Rectal smooth muscle tissue (tissue), 1 donor: ENCODE measurements around the gene PLCB3.

Experiments
- H3K27ac ChIP-seq: one replicate; pipeline ENCODE4 v1.7.0; 2013; ENCODE audit warnings: low read depth, low read length, inconsistent platforms
- H3K27me3 ChIP-seq: one replicate; pipeline ENCODE4 v1.7.0; 2013; ENCODE audit warnings: low read length; ENCODE audit not compliant: control insufficient read depth, insufficient read depth
- H3K36me3 ChIP-seq: one replicate; pipeline ENCODE4 v1.7.0; 2013; ENCODE audit warnings: low read length; ENCODE audit not compliant: control insufficient read depth, insufficient read depth
- H3K4me1 ChIP-seq: one replicate; pipeline ENCODE4 v1.7.0; 2013; ENCODE audit warnings: low read length; ENCODE audit not compliant: control insufficient read depth, insufficient read depth
- H3K4me3 ChIP-seq: one replicate; pipeline ENCODE4 v1.7.0; 2013; ENCODE audit warnings: low read length
- H3K9ac ChIP-seq: one replicate; pipeline ENCODE4 v1.7.0; 2013; ENCODE audit warnings: low read length

Gene PLCB3

DNA sequence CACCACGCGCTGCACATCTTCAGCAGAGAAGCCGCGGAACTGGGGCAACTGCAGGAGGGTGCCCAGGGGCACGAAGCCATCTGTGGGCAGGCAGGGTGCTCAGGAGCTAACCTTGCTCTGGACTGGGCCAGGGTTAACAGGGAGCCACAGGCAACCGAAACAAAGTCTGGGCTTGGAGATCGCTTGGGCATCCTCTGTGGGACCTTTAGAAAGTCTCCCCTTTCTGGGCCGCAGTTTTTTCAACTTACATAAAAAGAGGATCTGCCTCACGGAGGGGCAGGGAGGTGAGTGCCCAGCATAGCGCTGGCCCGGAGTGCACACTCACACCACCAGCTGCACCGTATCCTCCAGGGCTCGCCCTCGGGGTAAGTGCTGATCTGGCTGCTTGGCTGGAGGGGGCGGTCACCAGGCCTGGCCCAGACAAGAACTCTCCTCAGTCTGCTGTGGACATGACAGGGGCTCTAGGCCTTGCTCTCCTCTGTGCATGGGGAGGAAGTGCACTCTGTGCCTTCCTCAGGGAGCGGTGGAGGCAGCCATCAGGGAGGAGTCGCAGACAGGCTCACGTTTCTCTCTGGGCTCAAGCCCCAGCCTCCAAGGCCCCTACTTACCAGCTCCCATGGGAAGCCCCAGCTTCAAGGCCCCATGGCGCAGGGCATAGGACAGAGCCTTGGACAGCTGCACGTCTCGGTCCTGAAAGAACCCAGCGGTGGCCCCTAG lies 26.3 kb upstream of the PLCB3 start:
- H3K36me3 ChIP-seq = peaks cover 4% of the 10 kb centered on the region
- peak overlapping the region; percentile 86 for H3K4me3 ChIP-seq
- peaks cover 14% of the 10 kb centered on the region for H3K4me1 ChIP-seq
- no peaks in the 10 kb centered on the region for H3K27me3 ChIP-seq
- peak overlapping the region; percentile 24 for H3K9ac ChIP-seq
- H3K27ac ChIP-seq = no peak overlapping the region

DNA sequence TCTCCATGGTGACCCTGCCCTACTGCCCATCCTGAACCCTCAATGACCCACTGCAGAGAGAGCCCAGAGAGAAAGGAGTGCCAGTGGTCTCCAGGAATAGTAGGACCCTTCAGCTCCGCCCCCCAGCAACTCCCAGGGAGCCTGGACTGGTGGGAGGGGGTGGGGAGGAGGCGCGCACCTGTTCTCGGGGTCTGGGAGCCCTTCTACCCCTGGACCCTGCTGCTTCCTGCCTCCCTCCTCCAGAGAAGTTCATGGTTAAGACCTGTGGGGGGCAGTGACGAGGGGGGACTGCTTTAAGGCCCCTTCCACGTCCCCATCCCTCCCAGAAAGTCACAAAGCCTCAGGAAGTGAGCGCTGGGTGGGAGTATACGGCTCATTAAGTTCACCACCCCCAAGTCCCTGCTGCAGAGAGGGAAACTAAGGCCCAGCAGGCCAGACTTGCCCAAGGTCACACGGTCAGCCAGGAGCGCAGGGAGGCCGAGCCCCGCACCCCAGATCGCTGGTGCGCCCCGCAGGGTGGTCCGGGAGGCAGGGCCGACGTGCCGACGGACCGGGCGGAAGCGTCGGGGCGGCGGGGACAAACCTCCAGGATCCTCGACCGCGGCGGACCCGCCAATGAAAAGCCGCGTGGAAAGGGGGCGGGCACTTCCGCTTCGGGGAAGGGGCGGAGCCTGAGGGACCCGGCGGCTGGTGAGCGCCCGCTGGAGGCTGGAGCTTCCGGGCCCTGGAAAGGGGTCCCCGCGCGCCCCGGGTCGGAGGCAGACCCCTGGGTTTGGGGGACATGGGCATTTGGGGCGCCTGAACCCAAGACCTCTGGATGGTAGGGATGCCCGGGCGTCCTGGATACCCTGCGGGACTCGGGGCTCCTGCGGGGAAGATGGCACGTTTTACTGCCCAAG lies 25.5 kb upstream of the PLCB3 start, which contains the start of the genes NUDT22 and TRPT1:
NUDT22 (plus strand) TSS at position 667 of the 899 bp plus-strand sequence. CDS start 379 bp downstream, outside the sequence.
TRPT1 (minus strand) TSS at position 579 of the 899 bp plus-strand sequence; CDS start at position 253, 326 bp downstream.
- Histone ChIP-seq H3K27me3 (no peaks in the 10 kb centered on the region), H3K4me3 (peak within 1 kb of the TSS; percentile 86), H3K36me3 (peaks cover 3% of the 10 kb centered on the region), H3K9ac (peak within 1 kb of the TSS; percentile 89), H3K27ac (peak within 1 kb of the TSS; percentile 88), H3K4me1 (peaks cover 14% of the 10 kb centered on the region)

DNA sequence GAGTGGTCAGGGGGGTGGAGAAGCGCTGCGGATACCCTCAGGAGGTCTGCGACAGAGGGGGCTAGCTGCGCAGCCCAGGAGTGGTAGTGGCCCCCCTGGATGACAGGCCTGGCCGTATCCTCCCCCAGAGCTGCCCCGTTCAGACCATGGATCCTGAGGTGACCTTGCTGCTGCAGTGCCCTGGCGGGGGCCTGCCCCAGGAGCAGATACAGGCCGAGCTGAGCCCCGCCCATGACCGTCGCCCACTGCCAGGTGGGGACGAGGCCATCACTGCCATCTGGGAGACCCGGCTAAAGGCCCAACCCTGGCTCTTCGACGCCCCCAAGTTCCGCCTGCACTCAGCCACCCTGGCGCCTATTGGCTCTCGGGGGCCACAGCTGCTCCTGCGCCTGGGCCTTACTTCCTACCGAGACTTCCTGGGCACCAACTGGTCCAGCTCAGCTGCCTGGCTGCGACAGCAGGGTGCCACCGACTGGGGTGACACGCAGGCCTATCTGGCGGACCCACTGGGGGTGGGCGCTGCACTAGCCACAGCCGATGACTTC lies 24.8 kb upstream of the PLCB3 start:
- Histone ChIP-seq H3K27me3 (no peaks in the 10 kb centered on the region), H3K27ac (peak overlapping the region; percentile 88), H3K4me1 (peaks cover 14% of the 10 kb centered on the region), H3K36me3 (no peaks in the 10 kb centered on the region), H3K9ac (peak overlapping the region; percentile 89), H3K4me3 (peak overlapping the region; percentile 86)

DNA sequence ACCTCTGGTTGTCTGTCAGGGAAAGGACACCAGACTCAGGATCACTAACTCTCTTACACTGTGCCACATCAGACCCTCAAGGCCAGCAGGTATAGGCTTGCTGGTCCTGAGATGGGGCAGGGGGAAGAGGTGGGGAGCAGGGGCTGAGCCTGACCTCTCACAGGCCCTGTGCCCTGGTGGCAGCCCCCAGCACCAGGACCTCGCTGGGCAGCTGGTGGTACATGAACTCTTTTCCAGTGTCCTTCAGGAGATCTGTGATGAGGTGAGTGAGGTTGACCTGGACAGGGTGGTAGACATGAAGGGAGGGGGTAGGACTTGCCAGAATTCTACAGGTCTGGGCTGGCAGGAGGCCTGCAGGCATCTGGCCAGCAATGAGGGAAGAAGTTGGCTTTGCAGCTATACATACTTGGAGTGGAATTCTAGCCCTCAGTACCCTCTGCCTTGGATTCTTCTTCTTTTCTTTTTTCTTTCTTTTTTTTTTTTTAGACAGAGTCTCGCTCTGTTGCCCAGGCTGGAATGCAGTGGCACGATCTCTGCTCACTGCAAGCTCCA lies 23.8 kb upstream of the PLCB3 start:
- H3K36me3 ChIP-seq = no peaks in the 10 kb centered on the region
- H3K9ac ChIP-seq = peak overlapping the region; percentile 19
- H3K4me3 ChIP-seq = peak overlapping the region; percentile 86
- no peaks in the 10 kb centered on the region for H3K27me3 ChIP-seq
- H3K27ac ChIP-seq = no peak overlapping the region
- H3K4me1 ChIP-seq = peaks cover 14% of the 10 kb centered on the region

DNA sequence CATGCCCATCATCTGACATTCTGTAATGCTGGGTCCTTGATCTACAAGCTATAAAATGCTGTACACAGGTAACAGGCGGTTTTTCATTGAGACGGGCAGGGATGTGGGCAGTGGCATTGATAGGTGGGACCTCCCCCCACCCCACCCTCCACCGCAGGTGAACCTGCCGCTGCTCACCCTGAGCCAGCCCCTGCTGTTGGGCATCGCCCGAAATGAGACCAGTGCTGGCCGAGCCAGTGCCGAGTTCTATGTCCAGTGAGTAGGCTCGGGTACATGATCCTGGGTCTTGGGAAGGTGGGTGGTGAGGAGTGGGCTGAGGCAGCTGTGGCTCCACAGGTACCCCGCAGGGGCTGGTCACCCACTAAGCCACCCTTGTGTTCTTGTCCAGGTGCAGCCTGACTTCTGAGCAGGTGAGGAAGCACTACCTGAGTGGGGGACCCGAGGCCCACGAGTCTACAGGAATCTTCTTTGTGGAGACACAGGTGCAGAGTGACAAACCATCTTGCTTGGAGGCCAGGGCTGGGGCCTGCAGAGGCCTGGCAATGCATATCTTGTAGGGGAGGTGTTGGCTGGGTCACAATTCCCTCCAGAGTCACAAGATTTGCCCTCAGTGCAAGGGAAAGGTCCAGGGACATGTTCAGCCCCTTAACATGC lies 22.1 kb upstream of the PLCB3 start:
- H3K36me3 ChIP-seq = no peaks in the 10 kb centered on the region
- H3K4me1 ChIP-seq = peaks cover 21% of the 10 kb centered on the region
- no peak overlapping the region for H3K9ac ChIP-seq
- no peaks in the 10 kb centered on the region for H3K27me3 ChIP-seq
- peak overlapping the region; percentile 93 for H3K27ac ChIP-seq
- peak overlapping the region; percentile 91 for H3K4me3 ChIP-seq

DNA sequence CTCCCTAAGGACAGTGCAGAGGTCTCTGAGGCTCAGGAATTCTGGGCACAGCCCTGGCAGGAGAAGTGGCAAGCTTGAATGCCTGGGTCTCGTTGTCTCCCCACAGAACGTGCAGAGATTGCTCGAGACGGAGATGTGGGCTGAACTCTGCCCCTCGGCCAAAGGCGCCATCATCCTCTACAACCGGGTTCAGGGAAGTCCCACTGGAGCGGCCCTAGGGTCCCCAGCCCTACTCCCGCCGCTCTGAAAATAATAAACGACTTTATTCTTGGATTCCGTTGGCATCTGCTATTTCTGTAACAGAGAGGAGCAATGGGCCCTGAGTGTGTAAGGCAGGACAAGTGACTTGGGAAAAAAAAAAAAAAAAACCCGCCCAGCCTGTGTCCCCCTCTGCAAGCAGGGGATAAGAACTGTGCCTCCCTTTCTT lies 21.6 kb upstream of the PLCB3 start:
- Histone ChIP-seq H3K4me1 (peaks cover 21% of the 10 kb centered on the region), H3K9ac (no peak overlapping the region), H3K27me3 (no peaks in the 10 kb centered on the region)

DNA sequence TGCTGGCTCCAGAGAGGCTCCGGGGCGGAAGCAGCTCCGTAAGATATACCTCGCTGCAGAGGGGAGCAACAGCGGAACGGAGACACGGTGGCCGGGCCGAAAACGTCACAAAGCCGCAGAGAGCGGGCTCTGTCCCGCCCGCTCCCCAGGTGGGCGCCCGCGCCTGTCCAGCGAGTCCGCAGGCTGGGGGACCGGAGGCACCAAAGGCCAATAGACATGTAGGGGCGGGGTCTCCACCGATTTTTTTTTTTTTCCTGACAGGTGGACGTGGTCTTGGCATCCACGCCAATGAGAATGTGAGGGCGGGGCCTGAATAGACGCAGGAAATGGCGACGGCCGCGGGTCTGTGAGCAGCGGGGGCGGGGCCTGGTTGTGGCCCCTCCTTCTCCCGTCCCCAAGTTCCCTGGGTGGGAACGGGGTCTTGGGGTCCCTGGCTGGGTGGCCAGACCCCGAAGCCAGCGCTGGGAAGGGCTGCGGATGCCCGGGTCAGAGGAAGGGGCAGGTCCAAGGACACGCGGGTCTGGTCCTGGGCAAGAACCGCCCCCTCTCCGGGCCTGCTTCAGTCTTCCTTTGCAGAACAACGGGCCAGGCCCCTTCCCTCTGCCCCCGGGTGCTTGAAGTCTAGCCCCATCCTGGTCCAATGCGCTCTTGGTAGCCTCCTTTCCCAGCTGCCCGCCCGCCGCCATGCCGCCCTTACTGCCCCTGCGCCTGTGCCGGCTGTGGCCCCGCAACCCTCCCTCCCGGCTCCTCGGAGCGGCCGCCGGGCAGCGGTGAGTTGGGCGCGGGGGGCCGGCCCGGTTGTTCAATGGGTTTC lies 21.0 kb upstream of the PLCB3 start, which contains the start of gene DNAJC4:
DNAJC4 (plus strand) TSS at position 378 of the 814 bp plus-strand sequence; CDS start at position 685, 307 bp downstream.
- Histone ChIP-seq H3K4me1 (peaks cover 25% of the 10 kb centered on the region), H3K9ac (peak within 1 kb of the TSS; percentile 74), H3K36me3 (no peaks in the 10 kb centered on the region), H3K27me3 (no peaks in the 10 kb centered on the region), H3K27ac (peak within 1 kb of the TSS; percentile 93), H3K4me3 (peak within 1 kb of the TSS; percentile 91)

More for the DNA sequence above, 21.6 kb upstream of the PLCB3 start:
- peak overlapping the region; percentile 91 for H3K4me3 ChIP-seq
- peak overlapping the region; percentile 93 for H3K27ac ChIP-seq
- H3K36me3 ChIP-seq = no peaks in the 10 kb centered on the region

DNA sequence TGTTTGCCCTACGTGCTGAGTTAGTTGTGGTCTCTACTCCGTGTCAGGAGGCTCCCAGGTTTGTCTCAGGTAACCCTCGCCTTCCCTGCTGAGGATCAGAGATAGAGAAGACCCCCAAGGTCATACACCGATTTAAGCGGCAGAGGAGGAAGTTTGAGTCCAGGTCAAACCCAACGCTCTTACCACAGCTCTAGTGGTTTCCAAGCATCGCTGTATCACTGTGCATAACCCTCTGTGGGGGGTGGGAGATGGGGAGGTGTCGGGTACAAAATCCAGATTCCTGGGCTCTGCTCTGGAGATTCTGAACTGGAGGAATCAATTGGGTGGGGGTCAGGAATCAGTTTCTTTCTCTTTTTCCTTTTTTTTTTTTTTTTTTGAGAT lies 20.4 kb upstream of the PLCB3 start:
- Histone ChIP-seq H3K4me3 (peak overlapping the region; percentile 91), H3K27ac (peak overlapping the region; percentile 93), H3K27me3 (no peaks in the 10 kb centered on the region), H3K9ac (peak overlapping the region; percentile 74), H3K4me1 (peaks cover 27% of the 10 kb centered on the region), H3K36me3 (no peaks in the 10 kb centered on the region)

DNA sequence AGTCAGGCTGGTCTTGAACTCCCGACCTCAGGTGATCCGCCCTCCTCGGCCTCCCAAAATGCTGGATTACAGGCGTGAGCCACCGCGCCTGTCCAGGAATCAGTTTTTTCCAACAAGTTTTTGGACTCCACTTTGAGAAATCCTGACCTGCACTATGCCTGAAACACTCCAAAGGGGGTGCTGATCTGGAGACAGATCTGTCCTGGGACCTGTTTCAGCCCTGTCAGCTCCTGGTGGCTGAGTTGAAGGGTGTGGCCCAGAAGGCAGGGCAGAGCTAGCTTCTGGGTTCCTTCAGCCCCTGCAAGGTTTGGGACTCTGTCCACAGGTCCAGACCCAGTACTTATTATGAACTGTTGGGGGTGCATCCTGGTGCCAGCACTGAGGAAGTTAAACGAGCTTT lies 19.8 kb upstream of the PLCB3 start:
- H3K4me1 ChIP-seq = peaks cover 25% of the 10 kb centered on the region

DNA sequence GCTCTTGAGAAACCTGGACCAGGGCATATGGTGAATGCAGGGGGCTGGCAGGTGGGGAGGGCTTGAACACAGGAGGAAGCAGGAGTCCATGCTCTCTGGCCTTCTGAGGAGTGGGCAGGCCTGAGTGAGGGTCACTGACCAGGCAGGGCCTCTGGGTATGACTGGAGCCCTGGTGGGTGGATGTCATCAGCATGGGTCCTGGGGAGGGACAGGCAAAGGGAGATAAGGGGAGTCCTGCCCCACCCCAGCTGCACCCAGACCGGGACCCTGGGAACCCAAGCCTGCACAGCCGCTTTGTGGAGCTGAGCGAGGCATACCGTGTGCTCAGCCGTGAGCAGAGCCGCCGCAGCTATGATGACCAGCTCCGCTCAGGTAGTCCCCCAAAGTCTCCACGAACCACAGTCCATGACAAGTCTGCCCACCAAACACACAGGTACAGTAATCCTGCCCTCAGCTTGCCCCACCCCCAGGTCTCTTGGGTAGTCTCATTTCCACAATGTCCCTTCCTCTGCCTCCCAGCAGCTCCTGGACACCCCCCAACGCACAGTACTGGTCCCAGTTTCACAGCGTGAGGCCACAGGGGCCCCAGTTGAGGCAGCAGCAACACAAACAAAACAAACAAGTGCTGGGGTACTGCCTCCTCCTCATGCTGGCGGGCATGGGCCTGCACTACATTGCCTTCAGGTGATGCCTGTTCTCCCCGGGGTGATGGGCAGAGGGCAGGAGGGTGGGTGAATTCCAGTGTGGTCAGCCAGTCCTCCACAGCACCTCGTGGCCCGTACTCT lies 19.0 kb upstream of the PLCB3 start:
- peaks cover 18% of the 10 kb centered on the region for H3K4me1 ChIP-seq
- no peak overlapping the region for H3K4me3 ChIP-seq
- no peaks in the 10 kb centered on the region for H3K36me3 ChIP-seq
- no peak overlapping the region for H3K27ac ChIP-seq
- H3K27me3 ChIP-seq = no peaks in the 10 kb centered on the region
- H3K9ac ChIP-seq = no peak overlapping the region

More for the DNA sequence above, 19.8 kb upstream of the PLCB3 start:
- no peak overlapping the region for H3K4me3 ChIP-seq
- H3K27ac ChIP-seq = no peak overlapping the region
- no peaks in the 10 kb centered on the region for H3K27me3 ChIP-seq
- H3K9ac ChIP-seq = no peak overlapping the region
- H3K36me3 ChIP-seq = no peaks in the 10 kb centered on the region
